Osteocyte (in vitro differentiated cells): Measurements from ENCODE around the gene ACSM5. TPM values are rescaled to one million over a fixed set of nuclear protein-coding genes. Genes with fewer than 3 reads are reported as not detected.
"Not testable (repeated sequence)": the region's sequence is repeated elsewhere in the genome, so short reads cannot be mapped to it uniquely, and the experiment has no call there.

Source experiments
- DNase-seq: peaks from one replicate; pipeline ENCODE4 v3.0.0; 2021; ENCODE audit warnings: mixed read lengths; ENCODE audit not compliant: unreplicated experiment; ENCODE audit errors: extremely low spot score
- H3K27ac Mint-ChIP-seq: one replicate; pipeline ENCODE4 v1.8.0; 2021; ENCODE audit warnings: mild to moderate bottlenecking, mixed read lengths; ENCODE audit not compliant: unreplicated experiment
- H3K27me3 Mint-ChIP-seq: one replicate; pipeline ENCODE4 v1.8.0; 2021; ENCODE audit warnings: mixed read lengths; ENCODE audit not compliant: unreplicated experiment
- H3K36me3 Mint-ChIP-seq: one replicate; pipeline ENCODE4 v1.8.0; 2021; ENCODE audit warnings: mixed read lengths; ENCODE audit not compliant: unreplicated experiment
- H3K4me1 Mint-ChIP-seq: one replicate; pipeline ENCODE4 v1.8.0; 2021; ENCODE audit warnings: mixed read lengths; ENCODE audit not compliant: unreplicated experiment
- H3K4me3 Mint-ChIP-seq: one replicate; pipeline ENCODE4 v1.8.0; 2021; ENCODE audit warnings: mild to moderate bottlenecking, moderate library complexity, mixed read lengths; ENCODE audit not compliant: unreplicated experiment
- H3K9me3 Mint-ChIP-seq: one replicate; pipeline ENCODE4 v1.8.0; 2021; ENCODE audit warnings: mixed read lengths; ENCODE audit not compliant: unreplicated experiment
- CTCF ChIP-seq: fragments of 200-600 bp; sonication (generic); IDR thresholded peaks from 2 replicates; pipeline ENCODE4 v1.5.0; 2021; ENCODE audit warnings: antibody characterized with exemption, mild to moderate bottlenecking, moderate library complexity
- total RNA-seq: library from RNA; stranded (reverse); gene quantifications from 2 replicates; pipeline ENCODE4 v1.2.1, GENCODE V29; 2021

The ACSM5 gene
- total RNA-seq, 1 donor from 2014 or later = 2.3 TPM

- Mint-ChIP-seq H3K36me3 (no peaks in the 10 kb centered on the region), H3K4me3 (no peak overlapping the region), H3K9me3 (no peaks in the 10 kb centered on the region), H3K27ac (peak overlapping the region; percentile 81), H3K4me1 (peaks cover 10% of the 10 kb centered on the region), H3K27me3 (no peaks in the 10 kb centered on the region)
- TF ChIP-seq CTCF = no peak
- DNase-seq = no peak
Measured at GRCh38 chr16:20441191-20441590, 31.9 kb downstream of the ACSM5 start.

- H3K4me3 Mint-ChIP-seq, H3K27me3 Mint-ChIP-seq, H3K36me3 Mint-ChIP-seq, DNase-seq, H3K9me3 Mint-ChIP-seq, H3K27ac Mint-ChIP-seq: not testable (repeated sequence)
- H3K4me1 Mint-ChIP-seq = peaks cover 10% of the 10 kb centered on the region
Measured at GRCh38 chr16:20441859-20442258, 32.5 kb downstream of the ACSM5 start.

GRCh38 chr16:20446652-20447393 is 37.5 kb downstream of the ACSM5 start:
- not testable (repeated sequence) for H3K36me3 Mint-ChIP-seq, H3K27ac Mint-ChIP-seq, H3K9me3 Mint-ChIP-seq, H3K4me3 Mint-ChIP-seq, H3K4me1 Mint-ChIP-seq, H3K27me3 Mint-ChIP-seq, DNase-seq

GRCh38 chr16:20451364-20451763 is 42.0 kb downstream of the ACSM5 start, which contains the start of gene ACSM2A:
Gene ACSM2A (plus strand): TSS chr16:20451521. CDS start chr16:20460115, 8,594 bp downstream.
- H3K36me3 Mint-ChIP-seq, H3K9me3 Mint-ChIP-seq, H3K27me3 Mint-ChIP-seq, DNase-seq, H3K4me1 Mint-ChIP-seq, H3K27ac Mint-ChIP-seq, H3K4me3 Mint-ChIP-seq: not testable (repeated sequence)

- not testable (repeated sequence) for H3K9me3 Mint-ChIP-seq, H3K4me1 Mint-ChIP-seq, H3K36me3 Mint-ChIP-seq, H3K27ac Mint-ChIP-seq, DNase-seq, H3K27me3 Mint-ChIP-seq, H3K4me3 Mint-ChIP-seq
Measured at GRCh38 chr16:20453633-20454032, 44.3 kb downstream of the ACSM5 start.

- not testable (repeated sequence) for H3K36me3 Mint-ChIP-seq, DNase-seq, H3K4me1 Mint-ChIP-seq, H3K27me3 Mint-ChIP-seq, H3K27ac Mint-ChIP-seq, H3K9me3 Mint-ChIP-seq, H3K4me3 Mint-ChIP-seq
Measured at GRCh38 chr16:20459227-20459626, 49.9 kb downstream of the ACSM5 start.

GRCh38 chr16:20460313-20460712 is 51.0 kb downstream of the ACSM5 start:
- not testable (repeated sequence) for H3K4me1 Mint-ChIP-seq, H3K9me3 Mint-ChIP-seq, H3K27ac Mint-ChIP-seq, DNase-seq, H3K4me3 Mint-ChIP-seq, H3K27me3 Mint-ChIP-seq, H3K36me3 Mint-ChIP-seq

- peaks cover 14% of the 10 kb centered on the region for H3K9me3 Mint-ChIP-seq
- not testable (repeated sequence) for H3K27ac Mint-ChIP-seq, DNase-seq, H3K4me1 Mint-ChIP-seq, H3K27me3 Mint-ChIP-seq, H3K4me3 Mint-ChIP-seq, H3K36me3 Mint-ChIP-seq
Measured at GRCh38 chr16:20468954-20469353, 59.6 kb downstream of the ACSM5 start.

GRCh38 chr16:20469930-20470329 is 60.6 kb downstream of the ACSM5 start:
- H3K27me3 Mint-ChIP-seq, H3K36me3 Mint-ChIP-seq, H3K27ac Mint-ChIP-seq, H3K4me3 Mint-ChIP-seq, DNase-seq, H3K4me1 Mint-ChIP-seq: not testable (repeated sequence)
- H3K9me3 Mint-ChIP-seq = peaks cover 14% of the 10 kb centered on the region

- H3K4me3 Mint-ChIP-seq, H3K4me1 Mint-ChIP-seq, DNase-seq, H3K36me3 Mint-ChIP-seq, H3K27ac Mint-ChIP-seq, H3K27me3 Mint-ChIP-seq: not testable (repeated sequence)
- H3K9me3 Mint-ChIP-seq = peaks cover 14% of the 10 kb centered on the region
Measured at GRCh38 chr16:20470732-20471131, 61.4 kb downstream of the ACSM5 start.

- H3K9me3 Mint-ChIP-seq, DNase-seq, H3K27me3 Mint-ChIP-seq, H3K4me3 Mint-ChIP-seq, H3K27ac Mint-ChIP-seq, H3K36me3 Mint-ChIP-seq, H3K4me1 Mint-ChIP-seq: not testable (repeated sequence)
Measured at GRCh38 chr16:20477188-20477744, 67.9 kb downstream of the ACSM5 start.
